Osteoblast (primary cell): ENCODE results near the gene AFDN. TPM values are rescaled to one million over a fixed set of nuclear protein-coding genes. Genes with fewer than 3 reads are reported as not detected.
A peak's percentile ranks its signal among the peaks of the same experiment; 100 is the strongest.

ENCODE experiments used
- DNase-seq: peaks from one replicate; pipeline ENCODE4 v3.0.0; 2011; ENCODE audit warnings: low spot score, mixed read lengths; ENCODE audit not compliant: insufficient read length; ENCODE audit errors: missing footprints
- H2AFZ ChIP-seq: 2 replicates; pipeline ENCODE4 v1.6.0; 2011; ENCODE audit warnings: mild to moderate bottlenecking, low read length
- H3K27ac ChIP-seq: 2 replicates; pipeline ENCODE4 v1.5.1; 2011; ENCODE audit warnings: mild to moderate bottlenecking, low read depth, low read length, moderate library complexity
- H3K27me3 ChIP-seq: 2 replicates; pipeline ENCODE4 v1.6.0; 2012; ENCODE audit warnings: mild to moderate bottlenecking, control low read depth, inconsistent platforms, low read length, moderate library complexity; ENCODE audit not compliant: insufficient read depth
- H3K36me3 ChIP-seq: 2 replicates; pipeline ENCODE4 v1.5.1; 2011; ENCODE audit warnings: mild to moderate bottlenecking, low read length, control low read depth, moderate library complexity; ENCODE audit not compliant: insufficient read depth
- H3K4me1 ChIP-seq: 2 replicates; pipeline ENCODE4 v1.5.1; 2011; ENCODE audit warnings: mild to moderate bottlenecking, low read length, control low read depth, moderate library complexity; ENCODE audit not compliant: insufficient read depth
- H3K4me2 ChIP-seq: 2 replicates; pipeline ENCODE4 v1.6.0; 2011; ENCODE audit warnings: mild to moderate bottlenecking, low read length; ENCODE audit not compliant: insufficient read depth
- H3K4me3 ChIP-seq: fragments of 200-600 bp; sonication (generic); 3 replicates; pipeline ENCODE4 v1.5.1; 2012; ENCODE audit warnings: mild to moderate bottlenecking, low read length, inconsistent platforms; ENCODE audit not compliant: insufficient read depth
- H3K79me2 ChIP-seq: 2 replicates; pipeline ENCODE4 v1.6.0; 2012; ENCODE audit warnings: mild to moderate bottlenecking, low read length, control low read depth, inconsistent platforms; ENCODE audit not compliant: insufficient read depth
- H3K9me3 ChIP-seq: 2 replicates; pipeline ENCODE4 v1.5.1; 2011; ENCODE audit warnings: low read depth, low read length, control low read depth
- H4K20me1 ChIP-seq: 2 replicates; pipeline ENCODE4 v1.6.0; 2012; ENCODE audit warnings: mild to moderate bottlenecking, low read length, control low read depth; ENCODE audit not compliant: insufficient read depth
- CTCF ChIP-seq: IDR thresholded peaks from 2 replicates; pipeline ENCODE4 v1.5.1; 2011; ENCODE audit warnings: mild to moderate bottlenecking, low read depth, low read length, moderate library complexity; ENCODE audit errors: extremely low read depth
- total RNA-seq: library from RNA; depleted of rRNA; stranded (reverse); fragments of >200 nt; gene quantifications from 2 replicates; pipeline ENCODE4 v1.2.3, GENCODE V29; 2012

AFDN gene
- total RNA-seq, 1 donor: 52.5 TPM

GRCh38 chr6:167799033-167799821, 27.5 kb upstream of the AFDN start:
- H3K27me3 ChIP-seq: no peaks in the 10 kb centered on the region
- no peak for DNase-seq
- no peaks in the 10 kb centered on the region for H3K36me3 ChIP-seq
- H4K20me1 ChIP-seq: no peaks in the 10 kb centered on the region
- no peak overlapping the region for H3K4me2 ChIP-seq
- no peak overlapping the region for H3K4me3 ChIP-seq
- TF ChIP-seq CTCF: no peak
- H2AFZ ChIP-seq: no peak overlapping the region
- no peaks in the 10 kb centered on the region for H3K79me2 ChIP-seq
- no peaks in the 10 kb centered on the region for H3K4me1 ChIP-seq
- H3K9me3 ChIP-seq: no peaks in the 10 kb centered on the region
- no peak overlapping the region for H3K27ac ChIP-seq

- Histone ChIP-seq H4K20me1 (no peaks in the 10 kb centered on the region), H3K27me3 (no peaks in the 10 kb centered on the region), H2AFZ (no peak overlapping the region), H3K4me2 (no peak overlapping the region), H3K27ac (no peak overlapping the region), H3K79me2 (no peaks in the 10 kb centered on the region), H3K4me1 (no peaks in the 10 kb centered on the region), H3K4me3 (no peak overlapping the region), H3K36me3 (no peaks in the 10 kb centered on the region), H3K9me3 (no peaks in the 10 kb centered on the region)
- DNase-seq: peak; percentile 85
- TF ChIP-seq CTCF: no peak
Measured at GRCh38 chr6:167800549-167800948, 26.2 kb upstream of the AFDN start.

- Histone ChIP-seq H3K9me3 (no peaks in the 10 kb centered on the region), H3K27me3 (no peaks in the 10 kb centered on the region), H2AFZ (no peak overlapping the region), H3K4me3 (no peak overlapping the region), H3K4me2 (no peak overlapping the region), H3K36me3 (no peaks in the 10 kb centered on the region), H3K79me2 (no peaks in the 10 kb centered on the region), H4K20me1 (no peaks in the 10 kb centered on the region), H3K27ac (no peak overlapping the region), H3K4me1 (no peaks in the 10 kb centered on the region)
- DNase-seq: no peak
- TF ChIP-seq CTCF: no peak
Measured at GRCh38 chr6:167801263-167801662, 25.4 kb upstream of the AFDN start.

- no peak for TF ChIP-seq CTCF
- Histone ChIP-seq H3K9me3 (no peaks in the 10 kb centered on the region), H3K4me1 (no peaks in the 10 kb centered on the region), H3K27ac (no peak overlapping the region), H2AFZ (no peak overlapping the region), H3K4me2 (no peak overlapping the region), H4K20me1 (no peaks in the 10 kb centered on the region), H3K36me3 (no peaks in the 10 kb centered on the region), H3K4me3 (no peak overlapping the region), H3K79me2 (no peaks in the 10 kb centered on the region), H3K27me3 (no peaks in the 10 kb centered on the region)
- no peak for DNase-seq
Measured at GRCh38 chr6:167802339-167802738, 24.4 kb upstream of the AFDN start.
